Stimulated activated CD4-positive, alpha-beta T cell treated with anti-CD3 and anti-CD28 coated beads, Interleukin-2, amount 100 ng/mL, for 48 hours (primary cell): ENCODE measurements around the gene ING4.

Experiments used
- DNase-seq, 2 donors: peaks; one replicate each; pipeline ENCODE4 v3.0.0-alpha.2; 2020

The ING4 gene

GRCh38 chr12:6632026-6632983, 30.6 kb downstream of the ING4 start:
- no peak for DNase-seq

- DNase-seq, result no peak
These were observed 31.4 kb downstream of the ING4 start for GRCh38 chr12:6631549-6631961.

- no peak for DNase-seq
These were observed 32.2 kb downstream of the ING4 start for GRCh38 chr12:6630736-6631135.

GRCh38 chr12:6627616-6628015, 35.3 kb downstream of the ING4 start:
- DNase-seq, result no peak

GRCh38 chr12:6626654-6627283, 36.1 kb downstream of the ING4 start:
- no peak for DNase-seq

- DNase-seq, result no peak
These were observed 42.0 kb downstream of the ING4 start for GRCh38 chr12:6620885-6621274.

GRCh38 chr12:6620137-6620884, 42.6 kb downstream of the ING4 start:
- peak in 1 of 2 donors; percentile 59 for DNase-seq

GRCh38 chr12:6618483-6619225, 44.3 kb downstream of the ING4 start:
- no peak for DNase-seq

- no peak for DNase-seq
These were observed 47.1 kb downstream of the ING4 start for GRCh38 chr12:6615802-6616201.

GRCh38 chr12:6614513-6615172, 48.3 kb downstream of the ING4 start:
- DNase-seq, result no peak

- no peak for DNase-seq
These were observed 49.0 kb downstream of the ING4 start for GRCh38 chr12:6613776-6614512.

GRCh38 chr12:6613015-6613775, 49.7 kb downstream of the ING4 start:
- DNase-seq, result no peak

GRCh38 chr12:6612652-6613014, 50.3 kb downstream of the ING4 start:
- DNase-seq, result no peak

GRCh38 chr12:6612247-6612646, 50.7 kb downstream of the ING4 start:
- DNase-seq, result no peak

GRCh38 chr12:6608592-6609281, 54.2 kb downstream of the ING4 start:
- DNase-seq, result no peak

- DNase-seq, result peak in 1 of 2 donors; percentile 51
These were observed 54.9 kb downstream of the ING4 start for GRCh38 chr12:6607751-6608591.

- no peak for DNase-seq
These were observed 56.4 kb downstream of the ING4 start for GRCh38 chr12:6606331-6607131.
